GM21717 (cell line): ENCODE results near the gene UCP2.
"Not testable (repeated sequence)": the region's sequence is repeated elsewhere in the genome, so short reads cannot be mapped to it uniquely, and the experiment has no call there.

Experiments
- ATAC-seq: cut with Tn5 transposase; IDR thresholded peaks from one replicate; pipeline ENCODE4 v1.9.1; 2021; ENCODE audit warnings: mild to moderate bottlenecking, moderate library complexity; ENCODE audit not compliant: unreplicated experiment

UCP2 gene

GRCh38 chr11:73996161-73996747 lies 13.6 kb upstream of the UCP2 start:
- ATAC-seq = no peak

GRCh38 chr11:73995731-73996130 lies 13.1 kb upstream of the UCP2 start:
- no peak for ATAC-seq

GRCh38 chr11:73995247-73995646 lies 12.6 kb upstream of the UCP2 start:
- ATAC-seq = no peak

GRCh38 chr11:73991471-73992006 lies 8.9 kb upstream of the UCP2 start:
- ATAC-seq = no peak

- ATAC-seq = no peak
These were observed 8.1 kb upstream of the UCP2 start for GRCh38 chr11:73990730-73991129.

DNA sequence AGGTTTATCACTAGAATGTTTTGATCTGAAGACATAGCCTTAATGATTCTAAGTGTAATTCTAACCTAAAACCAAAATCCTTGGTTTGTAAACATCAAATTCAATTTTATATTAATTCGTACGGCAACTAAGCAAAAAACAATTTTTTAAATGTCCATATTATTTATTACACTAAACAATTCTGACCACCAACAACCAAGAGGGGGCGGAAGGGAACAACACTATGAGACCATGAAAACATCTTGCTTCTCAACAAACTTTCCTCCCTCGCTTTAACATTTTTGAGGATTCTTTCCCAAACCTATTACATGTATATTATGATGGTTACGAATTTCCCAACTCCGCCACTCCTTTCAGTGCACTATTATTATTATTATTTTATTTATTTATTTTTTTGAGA lies 6.5 kb upstream of the UCP2 start:
- ATAC-seq = no peak

- no peak for ATAC-seq
These were observed 5.6 kb upstream of the UCP2 start for GRCh38 chr11:73988227-73988626.

DNA sequence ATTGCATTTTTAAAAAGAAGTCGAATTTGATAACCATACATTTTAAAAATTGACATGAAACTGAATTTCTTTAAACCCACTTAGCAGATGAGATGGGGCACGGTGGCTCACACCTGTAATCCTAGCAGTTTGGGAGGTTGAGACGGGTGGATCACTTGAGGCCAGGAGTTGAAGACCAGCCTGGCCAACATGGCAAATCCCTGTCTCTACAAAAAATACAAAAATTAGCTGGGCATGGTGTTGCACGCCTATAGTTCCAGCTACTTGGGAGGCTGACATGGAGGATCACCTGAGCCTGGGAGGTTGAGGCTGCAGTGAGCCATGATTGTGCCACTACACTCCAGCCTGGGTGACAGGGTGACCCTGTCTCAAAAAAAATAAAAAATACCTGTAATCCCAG lies 3.0 kb upstream of the UCP2 start:
- ATAC-seq = not testable (repeated sequence)

- ATAC-seq = no peak
These were observed 1.3 kb upstream of the UCP2 start for GRCh38 chr11:73983741-73984538.

DNA sequence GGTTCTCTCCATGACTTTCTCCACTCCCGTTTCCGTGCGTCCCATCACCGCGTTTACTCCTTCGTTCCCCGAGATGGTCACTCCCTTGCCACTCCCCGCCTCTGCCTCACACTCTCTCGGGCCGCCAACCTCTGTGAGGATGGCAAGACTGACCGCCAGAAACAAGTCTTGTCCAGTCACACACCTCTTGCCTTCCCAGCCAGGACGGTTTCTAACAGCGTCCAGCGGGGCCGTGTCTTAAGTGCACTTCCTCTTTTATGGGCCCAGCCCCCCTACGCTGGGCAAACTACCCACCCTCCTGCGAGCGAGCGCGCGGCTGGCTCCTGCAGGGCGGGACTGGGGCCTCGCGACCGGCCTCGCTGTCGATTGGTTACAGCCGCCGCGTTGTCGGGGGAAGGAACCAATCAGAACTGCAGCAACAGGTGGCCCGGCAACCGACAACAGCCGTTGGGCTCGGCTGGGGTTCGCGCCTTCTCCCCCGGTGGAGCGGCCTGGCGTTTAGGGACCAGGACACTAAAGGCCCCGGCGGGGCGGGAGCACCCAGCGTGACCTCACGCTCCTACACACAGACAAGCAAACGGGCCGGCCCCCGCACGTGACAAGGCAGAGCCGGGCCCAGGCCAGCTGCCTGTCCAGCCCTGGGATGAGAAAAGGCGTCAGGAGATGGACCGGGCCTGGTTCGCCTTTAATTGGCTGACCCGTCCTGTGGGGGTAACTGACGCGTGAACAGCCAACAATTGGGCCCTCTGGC lies 522 bp upstream of the UCP2 start:
- peak; percentile 65 for ATAC-seq

- ATAC-seq = no peak
These were observed 1.4 kb downstream of the UCP2 start for GRCh38 chr11:73981051-73981805.

GRCh38 chr11:73980001-73980961 lies 2.4 kb downstream of the UCP2 start:
- peak; percentile 43 for ATAC-seq

DNA sequence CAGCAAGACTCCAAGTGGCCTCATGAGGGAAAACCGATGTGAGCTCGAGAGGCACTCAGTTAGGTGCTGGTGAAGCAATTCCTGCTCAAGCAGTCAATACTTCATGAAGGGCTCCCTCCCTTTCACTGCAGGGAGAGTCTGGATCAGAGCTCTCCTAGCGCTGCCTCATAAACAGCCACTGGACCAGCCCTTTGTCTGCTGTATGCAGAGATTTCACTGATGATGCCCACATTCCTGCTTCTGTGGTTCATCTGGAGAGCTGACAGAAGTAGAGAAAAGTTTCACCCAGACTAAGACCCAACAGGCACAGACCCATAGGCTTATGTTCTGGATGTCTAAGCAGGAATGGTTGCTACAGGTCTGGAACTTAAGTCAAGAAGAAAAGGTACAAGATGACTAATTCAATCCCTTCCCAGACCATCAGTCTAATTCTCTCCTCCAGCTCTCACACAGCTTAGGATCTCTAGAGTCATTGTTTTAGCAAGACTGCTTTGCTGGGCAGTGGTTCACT lies 4.0 kb downstream of the UCP2 start:
- no peak for ATAC-seq

GRCh38 chr11:73977856-73978519 lies 4.7 kb downstream of the UCP2 start:
- no peak for ATAC-seq

DNA sequence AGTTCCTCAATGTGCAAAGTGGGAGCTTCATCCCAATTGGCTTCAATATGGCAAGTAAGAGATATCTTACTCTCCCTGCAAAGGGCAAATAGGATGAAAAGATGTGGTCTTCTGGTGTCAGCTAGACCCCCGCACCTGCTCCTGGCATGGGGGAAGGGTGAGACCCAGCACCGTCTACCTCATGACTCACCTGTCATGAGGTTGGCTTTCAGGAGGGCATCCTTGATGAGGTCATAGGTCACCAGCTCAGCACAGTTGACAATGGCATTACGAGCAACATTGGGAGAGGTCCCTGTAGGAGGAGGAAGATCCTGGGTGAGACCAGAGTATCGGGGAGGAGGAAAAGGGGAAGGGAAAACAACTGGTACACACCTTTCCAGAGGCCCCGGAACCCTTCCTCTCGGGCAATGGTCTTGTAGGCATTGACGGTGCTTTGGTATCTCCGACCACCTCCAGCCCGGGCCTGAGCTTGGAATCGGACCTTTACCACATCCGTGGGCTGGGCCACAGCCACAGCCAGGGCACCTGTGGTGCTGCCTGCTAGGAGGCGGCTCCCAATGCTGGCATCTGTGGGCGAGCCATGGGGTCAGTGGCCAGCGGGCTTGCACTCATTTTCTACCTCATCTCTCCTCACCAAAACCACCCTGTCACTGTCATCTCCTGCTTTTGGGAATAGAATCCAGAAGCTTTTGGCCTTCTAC lies 6.0 kb downstream of the UCP2 start:
- no peak for ATAC-seq

- no peak for ATAC-seq
These were observed 7.2 kb downstream of the UCP2 start for GRCh38 chr11:73975479-73975757.

DNA sequence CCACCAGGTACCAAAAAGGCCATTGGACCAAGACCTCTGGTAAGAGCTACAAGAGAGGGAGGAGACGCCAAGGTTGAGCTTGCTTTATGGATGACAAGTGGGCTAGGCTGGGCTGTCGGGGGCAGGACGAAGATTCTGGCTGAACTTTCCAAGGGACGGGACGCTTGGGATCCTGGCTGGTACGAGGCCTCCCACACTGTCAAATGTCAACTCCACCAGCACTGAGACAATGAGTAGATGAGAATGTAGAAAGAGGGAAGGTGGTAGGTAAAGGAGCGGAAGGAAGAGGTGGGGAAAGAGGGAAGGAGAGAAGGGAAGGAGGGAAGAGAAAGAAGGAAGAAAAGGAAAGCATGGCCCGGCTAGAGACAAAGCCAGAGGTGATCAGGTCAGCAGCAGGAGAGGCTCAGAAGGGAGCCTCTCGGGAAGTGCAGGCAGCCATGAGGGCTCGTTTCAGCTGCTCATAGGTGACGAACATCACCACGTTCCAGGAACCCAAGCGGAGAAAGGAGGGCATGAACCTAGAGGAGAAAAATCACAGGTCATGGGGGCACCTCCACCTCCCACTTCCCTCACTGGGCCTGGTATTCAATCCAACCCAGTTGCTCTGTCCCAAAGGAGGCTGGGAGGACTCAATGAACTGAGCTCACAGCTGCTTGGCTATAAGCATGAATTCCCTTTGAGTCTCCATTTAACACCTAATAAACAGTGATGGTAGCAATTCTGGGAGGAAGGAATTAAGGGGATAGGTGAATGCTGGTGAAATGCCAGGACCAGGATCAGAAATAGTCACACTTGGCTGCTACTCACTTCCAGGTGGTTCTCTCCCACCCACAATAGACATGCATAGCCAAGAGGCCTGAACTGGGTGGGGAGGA lies 7.8 kb downstream of the UCP2 start:
- ATAC-seq = no peak
